Vagina (tissue), 2 donors: Measurements from ENCODE around the gene FCHSD2. TPM values are rescaled to one million over a fixed set of nuclear protein-coding genes. Genes with fewer than 3 reads are reported as not detected.
"Not testable (repeated sequence)": the region's sequence is repeated elsewhere in the genome, so short reads cannot be mapped to it uniquely, and the experiment has no call there.

ENCODE experiments used
- DNase-seq, 2 donors: peaks; one replicate each; pipeline ENCODE4 v3.0.0-alpha.2; 2017; ENCODE audit errors: extremely low spot score in 2 of 2
- H3K27ac ChIP-seq: fragments of 200-600 bp; sonication (generic); one replicate; pipeline ENCODE4 v1.5.1; 2019
- H3K27me3 ChIP-seq: fragments of 200-600 bp; sonication (generic); one replicate; pipeline ENCODE4 v1.5.1; 2019
- H3K36me3 ChIP-seq, 2 donors: fragments of 200-600 bp; sonication (generic); one replicate each; pipeline ENCODE4 v1.5.1; 2017 to 2019
- H3K4me1 ChIP-seq: fragments of 200-600 bp; sonication (generic); one replicate; pipeline ENCODE4 v1.5.1; 2019
- H3K4me3 ChIP-seq, 2 donors: fragments of 200-600 bp; sonication (generic); 1 replicate in 1 of 2; 2 replicates in 1 of 2; pipeline ENCODE4 v1.5.1; 2016 to 2019
- H3K9me3 ChIP-seq: fragments of 200-600 bp; sonication (generic); one replicate; pipeline ENCODE4 v1.5.1; 2019
- POLR2A ChIP-seq, 2 donors: fragments of 450-650 bp; IDR thresholded peaks; one replicate each; pipeline ENCODE4 v1.6.1; 2017; ENCODE audit warnings: antibody characterized with exemption in 2 of 2, mild to moderate bottlenecking in 2 of 2, moderate library complexity in 2 of 2
- POLR2AphosphoS5 ChIP-seq, 2 donors: sonication (generic); formaldehyde crosslinking; IDR thresholded peaks; one replicate each; pipeline ENCODE4 v1.9.0; 2017; ENCODE audit warnings: antibody characterized with exemption in 2 of 2, mild to moderate bottlenecking in 2 of 2, low read depth in 1 of 2; ENCODE audit not compliant: insufficient read depth in 1 of 2
- intact Hi-C: fragments of 100-400 bp; cut with DNase I; formaldehyde crosslinking; loops from one replicate; pipeline ENCODE4 v1.15.1; 2023
- total RNA-seq: library from RNA; depleted of rRNA; stranded (reverse); fragments of >200 nt; gene quantifications from one replicate; pipeline ENCODE4 v1.2.3, GENCODE V29; 2016
- TF ChIP-seq, protein P1 (sequence below), 3 experiments: fragments of 450-650 bp in 2 of 3; fragments of 200-600 bp in 1 of 3; sonication (generic) in 1 of 3; IDR thresholded peaks; one replicate each; pipeline ENCODE4 v1.5.1; 2017 to 2019; ENCODE audit warnings: antibody characterized with exemption in 3 of 3, mild to moderate bottlenecking in 2 of 3, moderate library complexity in 2 of 3

Gene FCHSD2
- total RNA-seq, 1 donor from 2014 or later, result 15.7 TPM

DNA sequence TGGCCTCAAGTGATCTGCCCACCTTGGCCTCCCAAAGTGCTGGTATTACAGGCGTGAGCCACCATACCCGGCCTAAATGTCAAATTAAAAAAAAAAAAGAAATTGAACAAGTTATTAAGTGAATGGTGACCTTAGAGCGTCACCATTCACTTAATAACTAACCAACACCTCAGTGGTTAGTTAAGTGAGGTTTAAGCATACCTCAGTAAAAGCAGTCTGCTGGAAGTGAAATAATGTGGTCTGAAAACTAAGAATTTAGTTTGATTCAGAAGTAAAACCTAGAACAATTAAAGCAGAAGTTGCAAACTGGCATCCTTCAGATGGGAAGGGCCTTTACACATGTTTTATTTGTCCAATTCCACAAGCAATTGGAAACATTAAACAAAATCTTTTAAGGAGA is 71.5 kb downstream of the FCHSD2 start:
- Histone ChIP-seq H3K27ac (no peak overlapping the region), H3K4me1 (peaks cover 21% of the 10 kb centered on the region), H3K36me3 (no peaks in the 10 kb centered on the region), H3K9me3 (no peaks in the 10 kb centered on the region), H3K27me3 (no peaks in the 10 kb centered on the region), H3K4me3 (no peak overlapping the region)
- DNase-seq, result no peak
- intact Hi-C loops, result no loop called here
- TF ChIP-seq POLR2A (IDR thresholded peaks at IDR 0.05), result no peak
- TF ChIP-seq POLR2AphosphoS5 (IDR thresholded peaks at IDR 0.05; ENCODE audit: insufficient read depth in 1 of 2, low read depth in 1 of 2), result no peak
- TF ChIP-seq, protein P1, sequence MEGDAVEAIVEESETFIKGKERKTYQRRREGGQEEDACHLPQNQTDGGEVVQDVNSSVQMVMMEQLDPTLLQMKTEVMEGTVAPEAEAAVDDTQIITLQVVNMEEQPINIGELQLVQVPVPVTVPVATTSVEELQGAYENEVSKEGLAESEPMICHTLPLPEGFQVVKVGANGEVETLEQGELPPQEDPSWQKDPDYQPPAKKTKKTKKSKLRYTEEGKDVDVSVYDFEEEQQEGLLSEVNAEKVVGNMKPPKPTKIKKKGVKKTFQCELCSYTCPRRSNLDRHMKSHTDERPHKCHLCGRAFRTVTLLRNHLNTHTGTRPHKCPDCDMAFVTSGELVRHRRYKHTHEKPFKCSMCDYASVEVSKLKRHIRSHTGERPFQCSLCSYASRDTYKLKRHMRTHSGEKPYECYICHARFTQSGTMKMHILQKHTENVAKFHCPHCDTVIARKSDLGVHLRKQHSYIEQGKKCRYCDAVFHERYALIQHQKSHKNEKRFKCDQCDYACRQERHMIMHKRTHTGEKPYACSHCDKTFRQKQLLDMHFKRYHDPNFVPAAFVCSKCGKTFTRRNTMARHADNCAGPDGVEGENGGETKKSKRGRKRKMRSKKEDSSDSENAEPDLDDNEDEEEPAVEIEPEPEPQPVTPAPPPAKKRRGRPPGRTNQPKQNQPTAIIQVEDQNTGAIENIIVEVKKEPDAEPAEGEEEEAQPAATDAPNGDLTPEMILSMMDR (IDR thresholded peaks at IDR 0.05), result no peak

DNA sequence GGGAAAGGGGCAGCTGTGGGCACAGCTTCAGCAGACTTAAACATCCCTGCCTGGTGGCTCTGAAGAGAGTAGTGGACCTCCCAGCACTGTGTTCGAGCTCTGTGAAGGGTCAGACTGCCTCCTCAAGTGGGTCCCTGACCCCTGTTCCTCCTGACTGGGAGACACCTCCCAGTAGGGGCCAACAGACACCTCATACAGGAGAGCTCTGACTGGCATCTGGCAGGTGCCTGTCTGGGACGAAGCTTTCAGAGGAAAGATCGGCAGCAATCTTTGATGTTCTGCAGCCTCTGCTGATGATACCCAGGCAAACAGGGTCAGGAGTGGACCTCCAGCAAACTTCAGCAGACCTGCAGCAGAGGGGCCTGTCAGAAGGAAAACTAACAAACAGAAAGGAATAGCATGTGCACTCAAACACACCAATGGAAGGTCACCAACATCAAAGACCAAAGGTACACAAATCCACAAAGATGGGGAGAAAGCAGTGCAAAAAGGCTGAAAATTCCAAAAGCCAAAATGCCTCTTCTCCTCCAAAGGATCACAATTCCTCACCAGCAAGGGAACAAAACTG is 80.2 kb downstream of the FCHSD2 start:
- H3K36me3 ChIP-seq, DNase-seq, H3K27ac ChIP-seq, H3K4me3 ChIP-seq, intact Hi-C loops, H3K9me3 ChIP-seq, H3K4me1 ChIP-seq, H3K27me3 ChIP-seq: not testable (repeated sequence)

GRCh38 chr11:73061434-73061833 is 80.7 kb downstream of the FCHSD2 start:
- H3K27me3 ChIP-seq, DNase-seq, intact Hi-C loops, H3K27ac ChIP-seq, H3K36me3 ChIP-seq, H3K9me3 ChIP-seq, H3K4me1 ChIP-seq, H3K4me3 ChIP-seq: not testable (repeated sequence)

DNA sequence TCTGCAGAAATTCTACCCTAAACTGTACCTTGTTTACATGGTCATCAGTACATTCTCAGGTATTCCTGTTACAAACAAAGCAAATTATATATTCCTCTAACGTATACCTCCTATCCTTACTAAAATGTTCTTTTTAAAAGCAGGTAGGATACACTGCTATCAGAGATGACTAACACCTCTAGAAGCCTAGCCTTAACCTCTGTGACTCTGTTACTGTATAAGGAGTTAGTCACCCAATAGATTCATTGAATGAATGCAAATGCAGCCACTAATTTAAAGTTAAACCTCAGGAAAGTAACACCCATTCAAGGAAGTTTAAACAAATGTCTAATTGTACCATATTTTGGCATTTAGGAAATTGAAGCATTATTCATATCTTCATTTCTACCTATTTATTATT is 82.2 kb downstream of the FCHSD2 start:
- Histone ChIP-seq H3K27ac (no peak overlapping the region), H3K27me3 (no peaks in the 10 kb centered on the region), H3K9me3 (no peaks in the 10 kb centered on the region), H3K36me3 (no peaks in the 10 kb centered on the region), H3K4me1 (no peaks in the 10 kb centered on the region), H3K4me3 (no peak overlapping the region)
- DNase-seq, result no peak
- intact Hi-C loops, result no loop called here
- no peak for TF ChIP-seq POLR2AphosphoS5 (IDR thresholded peaks at IDR 0.05; ENCODE audit: insufficient read depth in 1 of 2, low read depth in 1 of 2)
- no peak for TF ChIP-seq POLR2A (IDR thresholded peaks at IDR 0.05)
- TF ChIP-seq, protein P1 (IDR thresholded peaks at IDR 0.05), result no peak

- H3K4me3 ChIP-seq, result no peak overlapping the region
- H3K4me1 ChIP-seq, result no peaks in the 10 kb centered on the region
- H3K27ac ChIP-seq, result no peak overlapping the region
- no peak for DNase-seq
- intact Hi-C loops, result no loop called here
- H3K9me3 ChIP-seq, result no peaks in the 10 kb centered on the region
- no peaks in the 10 kb centered on the region for H3K27me3 ChIP-seq
- no peak for TF ChIP-seq POLR2AphosphoS5 (IDR thresholded peaks at IDR 0.05; ENCODE audit: insufficient read depth in 1 of 2, low read depth in 1 of 2)
- TF ChIP-seq POLR2A (IDR thresholded peaks at IDR 0.05), result no peak
- TF ChIP-seq, protein P1 (IDR thresholded peaks at IDR 0.05), result no peak
- H3K36me3 ChIP-seq, result no peaks in the 10 kb centered on the region
Measured at GRCh38 chr11:73058989-73059674, 83.0 kb downstream of the FCHSD2 start.

- Histone ChIP-seq H3K4me1 (no peaks in the 10 kb centered on the region), H3K27ac (no peak overlapping the region), H3K4me3 (no peak overlapping the region), H3K27me3 (no peaks in the 10 kb centered on the region), H3K9me3 (no peaks in the 10 kb centered on the region), H3K36me3 (no peaks in the 10 kb centered on the region)
- TF ChIP-seq POLR2AphosphoS5 (IDR thresholded peaks at IDR 0.05; ENCODE audit: insufficient read depth in 1 of 2, low read depth in 1 of 2), result no peak
- TF ChIP-seq POLR2A (IDR thresholded peaks at IDR 0.05), result no peak
- TF ChIP-seq, protein P1 (IDR thresholded peaks at IDR 0.05), result no peak
- DNase-seq, result no peak
- intact Hi-C loops, result no loop called here
Measured at GRCh38 chr11:73055655-73056354, 86.3 kb downstream of the FCHSD2 start.
